GM18498 (cell line): ENCODE data around the gene DLK1.

ENCODE experiments used
- ATAC-seq: cut with Tn5 transposase; IDR thresholded peaks from one replicate; pipeline ENCODE4 v1.9.1; 2021; ENCODE audit warnings: mild to moderate bottlenecking, moderate library complexity; ENCODE audit not compliant: unreplicated experiment

Gene DLK1

DNA sequence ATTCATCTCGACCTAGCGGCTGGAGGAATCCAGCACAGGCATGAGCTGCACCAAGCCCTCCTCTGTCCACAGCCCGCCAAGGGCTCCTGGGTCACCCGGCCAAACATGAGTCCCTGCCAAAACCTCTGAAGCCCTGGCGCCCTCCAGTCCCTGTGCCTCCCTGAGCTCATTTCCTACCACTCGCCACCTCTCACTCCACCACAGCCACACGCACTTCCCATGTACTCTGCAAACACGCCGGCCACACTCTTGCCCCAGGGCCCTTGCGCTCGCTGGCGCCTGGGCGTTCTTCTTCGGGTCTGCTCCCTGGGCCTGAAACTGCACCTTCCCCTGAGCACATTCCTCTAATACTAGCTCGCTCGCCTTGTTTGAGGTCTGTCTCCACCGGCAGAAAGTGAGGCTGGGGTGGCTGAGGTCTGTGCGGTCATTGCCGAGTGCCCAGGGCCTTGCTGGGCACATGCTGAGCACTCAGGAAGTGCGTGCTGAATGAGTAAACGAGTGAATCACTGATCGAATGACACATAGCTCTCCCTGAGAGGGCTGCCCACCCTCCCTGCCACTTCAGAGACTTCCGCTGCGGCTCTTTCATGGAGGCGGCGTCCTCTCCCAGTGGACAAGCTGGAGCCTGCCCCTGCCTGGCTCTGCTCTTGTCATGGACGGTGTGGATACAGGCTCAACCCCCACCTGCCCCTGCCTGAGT, 33.7 kb upstream of the DLK1 start:
- no peak for ATAC-seq

GRCh38 chr14:100693877-100694578, 32.7 kb upstream of the DLK1 start:
- ATAC-seq, result no peak

- ATAC-seq, result no peak
Measured at GRCh38 chr14:100694579-100695422, 31.9 kb upstream of the DLK1 start.

DNA sequence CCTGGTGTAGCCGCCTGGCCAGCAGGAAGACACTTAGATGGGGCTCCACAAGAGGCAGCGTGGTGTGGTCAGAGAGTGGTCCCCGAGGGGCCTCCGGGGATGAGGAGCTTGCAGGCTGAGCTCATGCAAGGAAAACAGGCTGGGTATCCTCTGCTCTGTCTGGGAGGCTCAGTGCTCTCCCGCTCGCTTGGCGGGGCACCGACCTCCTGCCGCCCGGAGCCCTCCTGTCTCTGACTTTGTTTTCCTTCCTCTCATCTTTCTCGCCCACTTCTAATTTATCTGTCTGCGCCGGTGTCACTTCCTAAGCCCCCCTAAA, 31.3 kb upstream of the DLK1 start:
- no peak for ATAC-seq

GRCh38 chr14:100696008-100696407, 30.7 kb upstream of the DLK1 start:
- ATAC-seq, result no peak

DNA sequence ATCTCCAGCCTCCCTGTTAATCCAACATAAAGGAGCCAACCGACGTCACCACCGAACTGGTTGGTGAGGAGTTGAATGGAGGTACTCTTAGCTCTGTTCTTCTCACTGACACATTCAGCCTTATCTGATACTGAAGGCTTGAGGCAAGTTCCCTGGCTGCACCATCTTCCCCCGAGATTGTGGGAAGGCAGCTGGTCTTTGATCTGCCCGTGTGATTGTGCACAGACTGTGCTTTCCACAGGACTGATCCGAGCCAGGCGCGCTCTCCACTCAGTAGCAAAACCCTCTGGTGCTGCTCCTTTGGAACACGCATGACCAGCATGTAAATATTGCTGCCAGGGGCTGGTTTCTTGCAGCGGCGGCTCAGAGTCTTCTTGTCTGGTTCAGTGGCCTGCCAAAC, 30.1 kb upstream of the DLK1 start:
- no peak for ATAC-seq

DNA sequence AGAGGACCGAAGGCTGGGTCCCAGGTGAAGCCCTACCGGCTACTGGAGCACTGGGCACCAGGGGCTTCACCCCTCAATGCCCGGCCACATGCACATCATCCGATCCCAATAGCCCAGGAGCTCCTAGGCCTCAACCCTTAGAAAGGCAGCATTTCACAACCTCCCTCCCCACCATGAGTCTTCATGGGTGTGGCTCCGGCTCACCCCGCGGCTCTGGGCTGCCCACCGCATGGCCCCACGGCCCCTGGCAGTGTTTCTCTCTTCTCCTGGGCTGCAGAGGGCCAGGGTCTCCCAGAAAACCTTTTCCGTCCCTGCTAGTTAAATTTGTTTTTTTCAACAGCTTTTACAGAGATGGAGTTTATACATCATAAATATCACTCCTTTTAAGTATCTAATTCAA, 28.6 kb upstream of the DLK1 start:
- no peak for ATAC-seq

- ATAC-seq, result no peak
Measured at GRCh38 chr14:100698666-100699448, 27.8 kb upstream of the DLK1 start.

DNA sequence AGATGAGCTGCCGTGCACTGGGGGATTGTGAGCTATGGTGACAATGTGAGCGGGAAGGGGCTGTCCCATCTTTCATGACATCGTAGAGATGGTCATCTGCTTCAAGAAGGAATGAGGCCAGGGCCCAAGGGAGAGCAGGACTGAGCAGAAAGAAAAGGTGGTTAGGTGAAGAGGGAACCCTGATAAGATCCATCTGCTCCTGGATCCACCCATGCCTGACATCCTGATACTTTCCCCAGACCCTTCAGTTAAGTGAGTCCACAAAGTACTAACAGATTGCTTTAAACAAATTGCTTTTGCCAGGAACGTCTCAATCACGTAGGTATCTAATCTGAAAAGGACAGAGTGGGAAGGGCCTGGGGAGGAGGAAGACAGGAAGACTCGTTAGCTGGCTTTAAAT, 25.4 kb upstream of the DLK1 start:
- no peak for ATAC-seq

DNA sequence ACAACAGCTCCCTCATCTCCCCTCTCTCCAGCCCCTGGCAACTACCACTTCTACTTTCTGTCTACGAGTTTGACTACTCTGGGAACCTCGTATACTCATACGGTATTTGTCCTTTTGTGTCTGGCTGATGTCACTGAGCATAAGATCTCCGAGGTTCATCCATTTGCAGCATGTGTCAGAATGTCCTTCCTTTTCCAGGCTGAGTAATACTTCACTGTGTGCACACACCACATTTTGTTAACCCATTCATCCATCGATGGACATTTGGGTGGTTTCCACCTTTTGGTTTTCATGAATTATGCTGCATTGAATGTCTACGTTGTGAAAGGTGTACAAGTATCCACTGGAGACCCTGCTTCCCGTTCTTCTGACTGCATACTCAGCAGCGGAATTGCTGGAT, 24.1 kb upstream of the DLK1 start:
- no peak for ATAC-seq

DNA sequence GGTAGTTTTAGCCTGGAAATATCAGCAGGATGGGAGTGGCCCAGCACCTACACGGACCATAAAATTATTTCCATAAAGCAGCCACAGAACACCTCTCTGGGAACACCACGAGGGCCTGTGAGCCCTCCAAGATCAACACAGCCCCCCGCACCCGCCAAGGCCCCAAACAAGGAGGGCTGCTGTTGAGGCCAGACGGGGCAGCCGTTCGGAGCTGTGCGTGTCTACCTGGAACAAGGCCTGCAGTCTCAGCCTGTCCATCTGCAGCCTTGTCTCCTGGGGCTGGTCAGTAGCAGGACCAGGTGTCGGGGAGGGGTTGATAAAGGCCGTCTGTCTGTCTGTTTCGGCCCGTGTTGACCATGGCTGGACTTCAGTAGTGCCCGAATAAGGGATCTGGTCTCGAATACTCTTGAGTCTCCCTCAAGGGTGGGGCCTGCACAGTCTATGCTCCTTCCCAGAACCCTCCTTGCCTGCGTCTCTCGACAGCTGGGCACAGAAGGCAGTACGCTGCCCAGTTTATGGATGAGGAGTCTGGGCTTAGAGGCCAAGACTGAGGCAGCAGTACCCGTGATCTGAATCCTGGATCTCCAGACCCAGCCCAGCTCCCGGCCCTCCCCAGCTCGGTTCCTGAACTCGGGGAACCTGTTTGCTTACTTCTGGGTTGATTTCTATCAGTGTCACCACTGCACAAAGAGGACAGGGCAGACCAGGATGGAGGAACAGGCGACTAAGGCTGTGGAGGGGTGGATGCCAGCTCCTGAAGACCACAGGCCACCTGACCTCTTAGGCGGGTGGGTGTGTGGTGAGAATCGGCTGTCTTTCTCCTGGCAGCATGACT, 23.1 kb upstream of the DLK1 start:
- no peak for ATAC-seq

DNA sequence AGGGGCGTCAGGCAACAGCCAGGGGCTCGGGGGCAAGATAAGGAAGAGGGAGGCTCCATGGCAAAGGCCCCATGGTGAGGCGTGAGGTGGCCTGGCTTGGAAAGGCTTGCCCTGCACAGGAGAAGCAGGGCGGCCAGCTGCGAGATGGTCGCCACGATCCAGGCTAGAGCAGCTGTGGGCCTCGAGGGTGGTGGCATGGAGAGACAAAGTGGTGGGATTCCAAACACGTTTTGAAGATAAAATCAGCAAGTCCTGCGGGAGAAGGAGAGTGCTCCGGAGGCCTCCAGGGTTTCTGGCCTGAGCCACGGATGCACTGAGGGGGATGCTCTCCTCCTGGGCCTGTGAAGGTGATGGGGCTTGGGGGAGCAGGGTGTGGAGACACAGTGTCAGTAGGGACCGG, 20.5 kb upstream of the DLK1 start:
- ATAC-seq, result no peak

GRCh38 chr14:100706860-100707259, 19.8 kb upstream of the DLK1 start:
- ATAC-seq, result no peak

DNA sequence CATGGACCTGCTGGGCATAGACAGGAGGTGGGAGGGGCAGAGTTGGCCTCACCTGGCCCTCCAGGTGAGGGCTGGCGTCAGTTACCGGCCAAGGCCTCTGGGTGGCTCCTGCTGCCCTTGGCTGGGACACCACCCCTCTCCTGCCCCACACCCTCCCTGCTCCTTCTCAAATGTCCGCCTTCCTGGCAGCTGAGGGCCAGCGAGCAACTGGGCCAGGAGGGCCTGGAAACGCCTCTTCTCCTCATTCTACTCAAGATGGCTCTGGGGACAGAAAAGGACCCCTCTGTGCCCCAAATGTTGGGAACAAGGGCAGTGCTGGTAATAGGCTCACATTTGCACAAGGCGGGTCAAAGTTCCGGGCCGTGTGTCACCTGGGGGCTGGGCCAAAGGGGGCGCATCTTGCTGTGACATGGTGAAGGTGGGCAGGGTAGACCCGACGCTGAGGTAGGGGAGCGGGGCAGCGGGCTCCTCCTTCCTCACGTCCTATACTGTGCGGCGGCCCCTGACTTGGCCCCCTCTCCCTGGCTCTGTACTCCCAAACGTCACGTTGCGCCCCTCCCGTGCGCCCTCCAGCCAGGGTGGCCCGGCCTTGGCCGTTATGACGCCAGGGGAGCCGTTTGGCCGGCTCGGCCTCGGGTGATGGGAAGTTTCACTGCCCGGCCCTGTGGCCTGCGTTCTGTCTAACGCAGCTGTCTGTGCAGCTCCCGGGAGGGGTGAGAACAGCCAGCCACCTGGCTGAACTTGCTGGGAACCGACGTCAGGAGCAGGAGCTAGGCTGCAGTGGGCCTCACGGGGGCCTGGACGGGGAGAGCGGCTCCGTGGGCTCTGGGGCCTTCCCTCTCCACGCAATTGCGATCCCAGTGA, 18.0 kb upstream of the DLK1 start:
- ATAC-seq, result no peak

DNA sequence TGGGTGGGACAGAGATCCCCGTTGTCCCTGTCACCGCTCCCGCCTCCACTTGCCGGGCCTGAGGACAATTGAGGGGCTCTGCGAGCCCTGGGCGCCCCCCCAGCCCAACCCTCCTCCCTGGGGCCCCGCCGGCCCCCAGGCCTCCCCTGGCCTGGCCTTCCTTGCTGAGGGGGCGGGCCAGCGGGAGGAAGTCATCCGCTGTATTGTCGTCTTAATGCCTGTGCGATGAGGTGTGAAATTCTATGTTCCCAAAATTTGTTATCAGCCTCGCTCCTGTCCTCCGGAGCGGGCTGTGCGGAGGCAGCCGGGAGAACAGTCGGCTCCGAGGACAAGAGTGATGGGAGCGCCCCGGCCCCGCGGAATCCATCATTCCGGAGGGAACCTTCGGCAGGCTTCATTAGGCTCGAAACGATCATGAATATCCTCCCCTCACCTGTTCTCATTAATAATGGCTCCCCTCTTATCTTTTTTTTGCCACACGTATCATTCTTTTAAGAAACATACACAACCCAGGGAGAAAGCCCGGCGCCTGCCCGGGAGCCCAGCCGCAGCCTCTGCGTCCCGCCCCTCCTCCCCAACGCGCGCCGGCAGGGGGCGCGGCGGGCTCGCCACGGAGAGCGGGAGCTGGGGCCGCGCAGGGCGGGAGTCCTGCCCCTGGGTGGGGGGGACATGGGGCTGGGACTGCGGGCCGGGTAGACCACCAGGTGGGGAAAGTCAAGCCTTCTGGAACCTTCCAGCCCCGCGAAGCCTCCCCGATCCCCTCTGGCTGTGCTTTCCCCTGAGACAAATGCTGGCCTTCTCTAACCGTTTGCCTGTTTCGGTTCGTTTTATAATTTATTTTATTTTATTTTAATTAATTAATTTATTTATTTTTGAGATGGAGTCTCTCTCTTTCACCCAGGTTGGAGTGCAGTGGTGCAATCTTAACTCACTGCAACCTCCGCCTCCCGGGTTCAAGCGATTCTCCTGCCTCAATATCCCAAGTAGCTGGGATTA, 17.1 kb upstream of the DLK1 start:
- no peak for ATAC-seq

DNA sequence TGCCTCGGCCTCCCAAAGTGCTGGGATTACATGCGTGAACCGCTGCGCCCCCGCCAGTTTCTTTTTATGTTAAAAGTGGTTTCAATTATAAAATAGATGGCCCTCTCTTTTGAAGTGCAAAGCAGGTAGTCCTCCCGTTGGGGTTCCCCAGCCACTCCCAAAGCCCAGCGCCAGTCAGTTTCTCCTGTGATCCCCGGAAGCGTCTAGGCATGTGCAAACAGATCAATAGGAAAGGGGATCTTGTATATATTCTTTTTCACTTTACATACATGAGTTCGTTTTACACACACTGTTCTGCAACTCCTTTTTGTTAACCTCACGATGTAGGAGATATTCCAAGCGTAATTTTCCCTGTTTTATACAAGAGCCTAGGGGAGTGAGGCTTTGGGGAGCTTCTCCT, 16.3 kb upstream of the DLK1 start:
- no peak for ATAC-seq

- ATAC-seq, result no peak
Measured at GRCh38 chr14:100710826-100711462, 15.7 kb upstream of the DLK1 start.

DNA sequence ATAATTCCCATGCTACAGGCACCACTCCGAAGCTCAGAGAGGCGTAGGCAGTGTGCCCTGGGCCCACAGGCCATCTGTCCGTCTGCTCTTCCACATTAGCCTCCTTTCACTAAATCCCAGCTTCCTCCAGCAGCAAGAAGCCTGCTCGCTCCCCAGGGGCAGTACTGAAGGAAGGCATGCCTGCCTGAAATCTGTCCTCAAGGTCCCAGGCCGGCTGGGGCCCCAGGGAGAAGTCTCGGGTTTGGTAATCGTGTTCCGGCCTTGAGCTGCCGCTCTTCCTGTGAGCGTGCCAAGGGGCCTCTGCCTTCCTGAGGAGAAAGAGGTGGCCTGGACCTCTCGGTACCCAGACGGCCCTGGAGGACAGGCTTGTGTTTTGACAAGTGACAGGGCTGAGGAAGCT, 15.2 kb upstream of the DLK1 start:
- ATAC-seq, result no peak
